Thoracic aorta (tissue), 2 donors: Measurements from ENCODE around the gene RNF17. TPM values are rescaled to one million over a fixed set of nuclear protein-coding genes. Genes with fewer than 3 reads are reported as not detected.

Source experiments
- ATAC-seq: fragments of 150-250 bp; one replicate; pipeline ENCODE4 v1.8.0; 2017; ENCODE audit warnings: low read depth; ENCODE audit not compliant: insufficient number of reproducible peaks, low FRiP score
- DNase-seq: peaks from one replicate; pipeline ENCODE4 v3.0.0-alpha.2; 2020; ENCODE audit warnings: low spot score
- H3K27ac ChIP-seq, 2 donors: fragments of 200-600 bp; sonication (generic); 1 replicate in 1 of 2; 2 replicates in 1 of 2; pipeline ENCODE4 v1.5.1; 2016; ENCODE audit warnings: mild to moderate bottlenecking in 2 of 2, moderate library complexity in 2 of 2
- H3K27me3 ChIP-seq: fragments of 200-600 bp; sonication (generic); replicated peaks from 2 replicates; pipeline ENCODE4 v1.6.0; 2016; ENCODE audit warnings: mild to moderate bottlenecking; ENCODE audit not compliant: insufficient read depth
- H3K36me3 ChIP-seq: fragments of 200-600 bp; sonication (generic); one replicate; pipeline ENCODE4 v1.5.1; 2016
- H3K4me1 ChIP-seq, 2 donors: fragments of 200-600 bp; sonication (generic); 1 replicate in 1 of 2; 2 replicates in 1 of 2; pipeline versions ENCODE4 v1.5.1 to v1.6.0; 2016; ENCODE audit warnings: low read depth in 2 of 2, mild to moderate bottlenecking in 1 of 2; ENCODE audit not compliant: control insufficient read depth in 1 of 2
- H3K4me3 ChIP-seq: fragments of 200-600 bp; sonication (generic); 2 replicates; pipeline ENCODE4 v1.5.1; 2016; ENCODE audit warnings: mild to moderate bottlenecking
- H3K9me3 ChIP-seq: fragments of 200-600 bp; sonication (generic); 2 replicates; pipeline ENCODE4 v1.5.1; 2016
- total RNA-seq, 2 donors: library from RNA; depleted of rRNA; stranded (reverse); fragments of >200 nt; gene quantifications; one replicate each; pipeline versions ENCODE4 v1.1.0 to v1.2.3, GENCODE V29; 2016
- TF ChIP-seq, protein P1 (sequence below): fragments of 200-600 bp; sonication (generic); IDR thresholded peaks from one replicate; pipeline ENCODE4 v1.5.1; 2019; ENCODE audit warnings: antibody characterized with exemption

RNF17 gene, protein sequence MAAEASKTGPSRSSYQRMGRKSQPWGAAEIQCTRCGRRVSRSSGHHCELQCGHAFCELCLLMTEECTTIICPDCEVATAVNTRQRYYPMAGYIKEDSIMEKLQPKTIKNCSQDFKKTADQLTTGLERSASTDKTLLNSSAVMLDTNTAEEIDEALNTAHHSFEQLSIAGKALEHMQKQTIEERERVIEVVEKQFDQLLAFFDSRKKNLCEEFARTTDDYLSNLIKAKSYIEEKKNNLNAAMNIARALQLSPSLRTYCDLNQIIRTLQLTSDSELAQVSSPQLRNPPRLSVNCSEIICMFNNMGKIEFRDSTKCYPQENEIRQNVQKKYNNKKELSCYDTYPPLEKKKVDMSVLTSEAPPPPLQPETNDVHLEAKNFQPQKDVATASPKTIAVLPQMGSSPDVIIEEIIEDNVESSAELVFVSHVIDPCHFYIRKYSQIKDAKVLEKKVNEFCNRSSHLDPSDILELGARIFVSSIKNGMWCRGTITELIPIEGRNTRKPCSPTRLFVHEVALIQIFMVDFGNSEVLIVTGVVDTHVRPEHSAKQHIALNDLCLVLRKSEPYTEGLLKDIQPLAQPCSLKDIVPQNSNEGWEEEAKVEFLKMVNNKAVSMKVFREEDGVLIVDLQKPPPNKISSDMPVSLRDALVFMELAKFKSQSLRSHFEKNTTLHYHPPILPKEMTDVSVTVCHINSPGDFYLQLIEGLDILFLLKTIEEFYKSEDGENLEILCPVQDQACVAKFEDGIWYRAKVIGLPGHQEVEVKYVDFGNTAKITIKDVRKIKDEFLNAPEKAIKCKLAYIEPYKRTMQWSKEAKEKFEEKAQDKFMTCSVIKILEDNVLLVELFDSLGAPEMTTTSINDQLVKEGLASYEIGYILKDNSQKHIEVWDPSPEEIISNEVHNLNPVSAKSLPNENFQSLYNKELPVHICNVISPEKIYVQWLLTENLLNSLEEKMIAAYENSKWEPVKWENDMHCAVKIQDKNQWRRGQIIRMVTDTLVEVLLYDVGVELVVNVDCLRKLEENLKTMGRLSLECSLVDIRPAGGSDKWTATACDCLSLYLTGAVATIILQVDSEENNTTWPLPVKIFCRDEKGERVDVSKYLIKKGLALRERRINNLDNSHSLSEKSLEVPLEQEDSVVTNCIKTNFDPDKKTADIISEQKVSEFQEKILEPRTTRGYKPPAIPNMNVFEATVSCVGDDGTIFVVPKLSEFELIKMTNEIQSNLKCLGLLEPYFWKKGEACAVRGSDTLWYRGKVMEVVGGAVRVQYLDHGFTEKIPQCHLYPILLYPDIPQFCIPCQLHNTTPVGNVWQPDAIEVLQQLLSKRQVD (N-terminal part only)
- not detected for total RNA-seq

DNA sequence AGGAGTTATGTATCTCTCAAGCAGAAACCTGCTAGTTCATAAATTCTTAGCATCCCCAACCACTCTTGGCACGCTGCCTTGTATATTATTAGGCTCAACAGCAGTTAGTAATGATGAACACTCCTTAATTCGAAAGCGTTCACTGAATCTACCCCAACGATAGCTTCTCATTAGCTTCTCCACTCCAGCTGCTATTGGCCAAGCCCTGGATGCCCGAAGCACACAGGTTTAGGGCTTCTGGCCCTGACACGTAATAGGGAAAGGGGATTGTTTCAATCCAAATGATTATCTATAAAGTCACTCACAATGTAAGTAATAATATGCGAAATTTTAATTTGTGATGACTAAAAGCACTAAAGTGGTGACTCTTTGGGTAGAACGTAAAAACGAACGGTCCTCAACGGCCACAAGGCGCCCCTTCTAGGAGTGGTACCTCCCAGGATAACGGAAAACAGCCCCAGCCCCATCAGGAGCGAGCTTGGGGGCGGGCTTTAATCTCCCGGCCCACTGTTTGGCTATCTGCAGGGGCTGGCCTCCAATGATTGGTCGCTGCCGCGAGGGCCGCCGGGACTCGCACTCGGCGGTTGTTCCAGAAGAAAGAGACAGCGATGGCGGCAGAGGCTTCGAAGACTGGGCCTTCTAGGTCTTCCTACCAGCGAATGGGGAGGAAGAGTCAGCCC lies at the start of gene RNF17:
Gene RNF17 (plus strand): TSS at position 574 of the 680 bp plus-strand sequence. CDS start 35 bp downstream, at position 609.
- H3K27me3 ChIP-seq = no peaks in the 10 kb centered on the region
- ATAC-seq = no peak
- no peak for DNase-seq
- no peak within 1 kb of the TSS for H3K4me3 ChIP-seq
- TF ChIP-seq, protein P1, sequence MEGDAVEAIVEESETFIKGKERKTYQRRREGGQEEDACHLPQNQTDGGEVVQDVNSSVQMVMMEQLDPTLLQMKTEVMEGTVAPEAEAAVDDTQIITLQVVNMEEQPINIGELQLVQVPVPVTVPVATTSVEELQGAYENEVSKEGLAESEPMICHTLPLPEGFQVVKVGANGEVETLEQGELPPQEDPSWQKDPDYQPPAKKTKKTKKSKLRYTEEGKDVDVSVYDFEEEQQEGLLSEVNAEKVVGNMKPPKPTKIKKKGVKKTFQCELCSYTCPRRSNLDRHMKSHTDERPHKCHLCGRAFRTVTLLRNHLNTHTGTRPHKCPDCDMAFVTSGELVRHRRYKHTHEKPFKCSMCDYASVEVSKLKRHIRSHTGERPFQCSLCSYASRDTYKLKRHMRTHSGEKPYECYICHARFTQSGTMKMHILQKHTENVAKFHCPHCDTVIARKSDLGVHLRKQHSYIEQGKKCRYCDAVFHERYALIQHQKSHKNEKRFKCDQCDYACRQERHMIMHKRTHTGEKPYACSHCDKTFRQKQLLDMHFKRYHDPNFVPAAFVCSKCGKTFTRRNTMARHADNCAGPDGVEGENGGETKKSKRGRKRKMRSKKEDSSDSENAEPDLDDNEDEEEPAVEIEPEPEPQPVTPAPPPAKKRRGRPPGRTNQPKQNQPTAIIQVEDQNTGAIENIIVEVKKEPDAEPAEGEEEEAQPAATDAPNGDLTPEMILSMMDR = no peak
- H3K9me3 ChIP-seq = no peaks in the 10 kb centered on the region
- no peaks in the 10 kb centered on the region for H3K4me1 ChIP-seq
- H3K27ac ChIP-seq = no peak within 1 kb of the TSS
- no peaks in the 10 kb centered on the region for H3K36me3 ChIP-seq

DNA sequence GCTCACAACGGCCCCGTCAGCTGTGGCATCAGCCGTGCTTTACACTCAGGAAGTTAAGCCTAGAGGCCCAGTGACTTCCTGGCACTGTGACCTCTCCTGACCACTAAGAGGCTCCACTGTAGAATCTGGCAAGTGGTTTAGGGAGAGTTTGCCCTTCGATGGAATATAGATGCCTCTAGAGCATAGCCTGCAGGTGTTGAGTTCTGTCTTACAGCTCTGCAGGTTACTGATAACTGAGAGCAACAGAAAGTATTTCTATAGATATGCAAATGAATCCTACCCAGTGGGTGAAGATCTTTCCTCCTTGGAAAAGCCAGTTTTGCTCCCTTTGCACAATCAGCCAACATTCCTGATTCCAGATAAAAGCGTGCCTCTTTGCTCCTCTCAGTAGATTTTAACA lies 48.0 kb upstream of the RNF17 start:
- H3K4me3 ChIP-seq = no peak overlapping the region
- no peaks in the 10 kb centered on the region for H3K27me3 ChIP-seq
- H3K9me3 ChIP-seq = no peaks in the 10 kb centered on the region
- ATAC-seq (no peak), DNase-seq (no peak)
- TF ChIP-seq, protein P1 = no peak
- no peak overlapping the region for H3K27ac ChIP-seq
- H3K4me1 ChIP-seq = peaks cover 5 to 15% of the 10 kb centered on the region in 2 donors
- H3K36me3 ChIP-seq = no peaks in the 10 kb centered on the region

DNA sequence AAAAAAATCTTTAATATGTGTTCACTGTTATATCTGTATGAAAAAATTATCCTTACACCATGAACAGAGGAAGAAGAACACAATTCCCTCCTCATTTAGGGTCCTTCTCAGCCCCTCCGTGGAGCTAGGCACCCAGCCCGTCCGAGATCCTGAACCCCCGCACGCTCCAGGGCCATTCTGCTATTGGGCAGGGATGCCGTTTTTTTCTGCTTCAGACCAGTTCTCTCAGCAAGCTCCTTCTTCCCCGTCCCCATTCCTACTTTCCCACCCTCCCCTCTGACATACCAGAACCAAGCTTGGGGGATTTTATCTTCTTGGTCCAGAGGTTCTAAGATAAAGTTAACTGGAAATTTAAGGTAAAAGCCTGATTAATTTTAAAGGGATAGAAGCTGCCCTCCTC lies 47.5 kb upstream of the RNF17 start:
- Histone ChIP-seq H3K27me3 (no peaks in the 10 kb centered on the region), H3K4me3 (no peak overlapping the region), H3K27ac (no peak overlapping the region), H3K36me3 (no peaks in the 10 kb centered on the region), H3K9me3 (no peaks in the 10 kb centered on the region), H3K4me1 (peaks cover 5 to 15% of the 10 kb centered on the region in 2 donors)
- ATAC-seq = no peak
- no peak for DNase-seq
- TF ChIP-seq, protein P1 = no peak

DNA sequence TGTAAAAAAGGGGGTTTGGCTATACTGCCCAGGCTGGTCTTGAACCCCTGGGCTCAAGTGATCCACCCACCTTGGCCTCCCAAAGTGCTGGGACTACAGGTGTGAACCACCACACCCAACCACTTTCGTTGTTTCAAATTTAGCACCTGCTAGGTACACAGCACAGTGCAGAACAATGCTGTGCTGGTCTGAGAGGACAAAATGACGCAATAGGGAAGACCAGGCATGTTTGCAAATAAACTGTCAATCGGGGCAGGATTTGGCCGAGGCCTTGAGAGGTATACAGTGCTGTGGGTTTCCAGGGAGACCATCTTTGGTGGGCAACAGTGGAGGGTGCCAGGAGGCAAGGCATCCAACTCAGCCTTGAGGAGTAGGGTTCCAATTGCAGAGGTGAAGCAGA lies 46.8 kb upstream of the RNF17 start:
- Histone ChIP-seq H3K4me1 (peaks cover 5 to 12% of the 10 kb centered on the region in 2 donors), H3K27me3 (no peaks in the 10 kb centered on the region), H3K9me3 (no peaks in the 10 kb centered on the region), H3K27ac (no peak overlapping the region), H3K4me3 (no peak overlapping the region), H3K36me3 (no peaks in the 10 kb centered on the region)
- no peak for ATAC-seq
- TF ChIP-seq, protein P1 = no peak
- DNase-seq = no peak
